CD4-positive, alpha-beta memory T cell (primary cell): ENCODE results near the gene SPATA6L. TPM values are rescaled to one million over a fixed set of nuclear protein-coding genes. Genes with fewer than 3 reads are reported as not detected.

Source experiments
- CTCF ChIA-PET: fragments of 350-600 bp; sonication (Branson Sonifier 250); formaldehyde crosslinking; loops from one replicate; lab custom pipeline; 2021; ENCODE audit warnings: inconsistent platforms; ENCODE audit not compliant: partially characterized antibody; lab: Charles Lee
- POLR2A ChIA-PET: fragments of 350-600 bp; sonication (Branson Sonifier 250); formaldehyde crosslinking; loops from one replicate; lab custom pipeline; 2021; ENCODE audit not compliant: partially characterized antibody; lab: Charles Lee
- DNase-seq, 5 donors: peaks; one replicate each; pipeline versions ENCODE4 v3.0.0 to v3.0.0-alpha.2; 2020 to 2022; ENCODE audit warnings: mixed read lengths in 1 of 5
- H3K27ac ChIP-seq: one replicate; pipeline ENCODE4 v1.7.0; 2013; ENCODE audit warnings: low read depth, low read length
- H3K27me3 ChIP-seq: 2 replicates; pipeline ENCODE4 v1.7.0; 2013; ENCODE audit warnings: mild to moderate bottlenecking, low read length, moderate library complexity; ENCODE audit not compliant: insufficient read depth
- H3K36me3 ChIP-seq: 2 replicates; pipeline ENCODE4 v1.7.0; 2013; ENCODE audit warnings: mild to moderate bottlenecking, low read length, moderate library complexity; ENCODE audit not compliant: insufficient read depth
- H3K4me1 ChIP-seq: 2 replicates; pipeline ENCODE4 v1.7.0; 2013; ENCODE audit warnings: mild to moderate bottlenecking, low read length, moderate library complexity; ENCODE audit not compliant: insufficient read depth
- H3K4me3 ChIP-seq, 2 donors: one replicate each; pipeline ENCODE4 v1.7.0; 2013; ENCODE audit warnings: low read length in 2 of 2, mild to moderate bottlenecking in 1 of 2
- H3K9me3 ChIP-seq, 2 donors: one replicate each; pipeline ENCODE4 v1.7.0; 2013; ENCODE audit warnings: low read length in 2 of 2, control low read depth in 1 of 2; ENCODE audit not compliant: control insufficient read depth in 1 of 2
- H3K27ac Mint-ChIP-seq, 7 donors: one replicate each; pipeline ENCODE4 v1.8.0; 2020 to 2021; ENCODE audit warnings: mixed read lengths in 7 of 7, mild to moderate bottlenecking in 6 of 7, inconsistent platforms in 3 of 7, moderate library complexity in 3 of 7
- H3K27me3 Mint-ChIP-seq, 2 donors: one replicate each; pipeline ENCODE4 v1.8.0; 2020 to 2021; ENCODE audit warnings: mixed read lengths in 2 of 2
- H3K36me3 Mint-ChIP-seq, 2 donors: one replicate each; pipeline ENCODE4 v1.8.0; 2020 to 2021; ENCODE audit warnings: mixed read lengths in 2 of 2, inconsistent platforms in 1 of 2, mild to moderate bottlenecking in 1 of 2
- H3K4me1 Mint-ChIP-seq, 4 donors: one replicate each; pipeline ENCODE4 v1.8.0; 2020 to 2021; ENCODE audit warnings: mixed read lengths in 4 of 4, mild to moderate bottlenecking in 1 of 4
- H3K4me3 Mint-ChIP-seq, 8 donors: one replicate each; pipeline ENCODE4 v1.8.0; 2020 to 2021; ENCODE audit warnings: mixed read lengths in 8 of 8, mild to moderate bottlenecking in 7 of 8, moderate library complexity in 6 of 8, inconsistent platforms in 3 of 8
- H3K9me3 Mint-ChIP-seq, 8 donors: one replicate each; pipeline ENCODE4 v1.8.0; 2020 to 2021; ENCODE audit warnings: mixed read lengths in 8 of 8, mild to moderate bottlenecking in 5 of 8, inconsistent platforms in 3 of 8, moderate library complexity in 1 of 8
- intact Hi-C: fragments of 100-400 bp; cut with micrococcal nuclease; formaldehyde crosslinking; loops from one replicate; pipeline ENCODE4 v1.15.1; 2023
- polyA plus RNA-seq, 2 donors: library from polyadenylated mRNA; unstranded; fragments of 300-500 nt; fragmentation: Illumina TruSeq; gene quantifications; one replicate each; pipeline ENCODE4 v1.2.3, GENCODE V29; 2021
- total RNA-seq, 2 experiments: library from RNA; stranded (reverse); gene quantifications; one replicate each; pipeline ENCODE4 v1.2.3, GENCODE V29; 2021

SPATA6L gene
- total and polyA plus RNA-seq, 4 experiments from 2014 or later, result 1.9 to 3.4 TPM; not detected in 2

- peaks cover 36 to 42% (median 40%) of the 10 kb centered on the region in 4 donors for H3K4me1 Mint-ChIP-seq
- H3K27ac ChIP-seq, result no peak overlapping the region
Measured at GRCh38 chr9:4689021-4689420, 22.7 kb upstream of the SPATA6L start.

DNA sequence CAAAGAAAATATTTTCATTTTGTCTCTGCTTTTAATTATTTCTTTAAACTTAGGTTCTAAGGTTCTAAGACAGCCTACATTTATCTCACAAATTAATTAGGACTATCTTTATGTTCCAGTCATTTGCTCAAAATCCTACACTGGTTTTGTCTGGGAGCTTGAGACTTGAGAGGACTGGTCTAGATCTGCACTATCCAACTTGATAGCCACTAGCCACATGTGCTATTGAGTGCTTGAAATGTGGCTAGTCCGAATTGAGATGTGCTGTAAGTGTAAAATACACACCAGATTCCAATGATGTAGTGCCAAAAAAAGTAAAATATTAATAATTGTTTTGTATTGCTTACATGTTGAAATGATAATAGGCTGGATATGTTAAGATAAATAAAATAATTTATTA, 20.3 kb upstream of the SPATA6L start:
- H3K4me1 ChIP-seq, result peaks cover 39% of the 10 kb centered on the region
- H3K27ac ChIP-seq, result no peak overlapping the region
- H3K36me3 ChIP-seq, result peaks cover 10% of the 10 kb centered on the region
- no peaks in the 10 kb centered on the region for H3K9me3 ChIP-seq
- ChIA-PET POLR2A (no interaction called here), CTCF (interaction anchor here (0.6 to 1.6 kb wide), 2 partner anchors 23 to 194 kb away, joined by 3 to 6 read pairs; no protein-coding TSS in a partner anchor)
- Mint-ChIP-seq H3K36me3 (peaks cover 31 to 57% of the 10 kb centered on the region in 2 donors), H3K4me3 (no peak overlapping the region), H3K27me3 (no peaks in the 10 kb centered on the region), H3K4me1 (peaks cover 38 to 50% (median 42%) of the 10 kb centered on the region in 4 donors), H3K27ac (no peak overlapping the region), H3K9me3 (no peaks in the 10 kb centered on the region)
- no peak for DNase-seq
- intact Hi-C loops, result loop anchor here (10.0 kb wide), 1 partner anchor 1998 kb away; no protein-coding TSS in a partner anchor
- no peaks in the 10 kb centered on the region for H3K27me3 ChIP-seq
- no peak overlapping the region for H3K4me3 ChIP-seq

More at GRCh38 chr9:4689021-4689420, 22.7 kb upstream of the SPATA6L start:
- no peaks in the 10 kb centered on the region for H3K27me3 ChIP-seq
- H3K27me3 Mint-ChIP-seq, result no peaks in the 10 kb centered on the region
- no peaks in the 10 kb centered on the region for H3K9me3 ChIP-seq
- DNase-seq, result no peak
- peaks cover 35 to 58% of the 10 kb centered on the region in 2 donors for H3K36me3 Mint-ChIP-seq
- H3K4me3 Mint-ChIP-seq, result no peak overlapping the region
- CTCF ChIA-PET, result no interaction called here
- no peak overlapping the region for H3K4me3 ChIP-seq
- H3K9me3 Mint-ChIP-seq, result no peaks in the 10 kb centered on the region
- peak overlapping the region in 3 of 7 donors; percentile 41 to 84 (median 79) for H3K27ac Mint-ChIP-seq
- H3K36me3 ChIP-seq, result peaks cover 10% of the 10 kb centered on the region
- peaks cover 29% of the 10 kb centered on the region for H3K4me1 ChIP-seq
- intact Hi-C loops, result loop anchor here (10.0 kb wide), 1 partner anchor 1996 kb away; no protein-coding TSS in a partner anchor
- POLR2A ChIA-PET, result interaction anchor here (0.7 kb wide), 1 partner anchor 10 kb away, joined by 3 read pairs; no protein-coding TSS in a partner anchor

GRCh38 chr9:4686112-4686511, 19.8 kb upstream of the SPATA6L start:
- H3K4me1 Mint-ChIP-seq, result peaks cover 37 to 46% (median 39%) of the 10 kb centered on the region in 4 donors
- Histone ChIP-seq H3K36me3 (peaks cover 10% of the 10 kb centered on the region), H3K27ac (no peak overlapping the region), H3K9me3 (no peaks in the 10 kb centered on the region), H3K4me3 (no peak overlapping the region), H3K27me3 (no peaks in the 10 kb centered on the region), H3K4me1 (peaks cover 44% of the 10 kb centered on the region)
- ChIA-PET POLR2A (no interaction called here), CTCF (interaction anchor here (0.6 kb wide), 1 partner anchor 193 kb away, joined by 3 read pairs; no protein-coding TSS in a partner anchor)
- H3K4me3 Mint-ChIP-seq, result peak overlapping the region in 1 of 8 donors; percentile 3
- peaks cover 26 to 52% of the 10 kb centered on the region in 2 donors for H3K36me3 Mint-ChIP-seq
- no peak for DNase-seq
- H3K27me3 Mint-ChIP-seq, result no peaks in the 10 kb centered on the region
- peak overlapping the region in 4 of 7 donors; percentile 9 to 61 (median 19) for H3K27ac Mint-ChIP-seq
- H3K9me3 Mint-ChIP-seq, result no peaks in the 10 kb centered on the region
- intact Hi-C loops, result loop anchor here (10.0 kb wide), 1 partner anchor 1999 kb away; no protein-coding TSS in a partner anchor

GRCh38 chr9:4684820-4685219, 18.5 kb upstream of the SPATA6L start:
- no peaks in the 10 kb centered on the region for H3K27me3 Mint-ChIP-seq
- H3K27ac ChIP-seq, result no peak overlapping the region
- peak overlapping the region in 3 of 7 donors; percentile 9 to 63 (median 49) for H3K27ac Mint-ChIP-seq
- H3K27me3 ChIP-seq, result no peaks in the 10 kb centered on the region
- intact Hi-C loops, result loop anchor here (10.0 kb wide), 1 partner anchor 2000 kb away; no protein-coding TSS in a partner anchor
- H3K4me1 Mint-ChIP-seq, result peaks cover 27 to 34% (median 33%) of the 10 kb centered on the region in 4 donors
- CTCF ChIA-PET, result interaction anchor here (0.5 to 2.2 kb wide), 3 partner anchors 9 to 80 kb away, joined by 3 to 7 read pairs (median 4); no protein-coding TSS in a partner anchor
- H3K9me3 Mint-ChIP-seq, result no peaks in the 10 kb centered on the region
- H3K4me3 Mint-ChIP-seq, result no peak overlapping the region
- no peak overlapping the region for H3K4me3 ChIP-seq
- no peak for DNase-seq
- peaks cover 46% of the 10 kb centered on the region for H3K4me1 ChIP-seq
- POLR2A ChIA-PET, result interaction anchor here (1.4 to 1.5 kb wide), 2 partner anchors 55 to 57 kb away, joined by 4 to 6 read pairs; no protein-coding TSS in a partner anchor
- H3K9me3 ChIP-seq, result no peaks in the 10 kb centered on the region
- H3K36me3 Mint-ChIP-seq, result peaks cover 15 to 39% of the 10 kb centered on the region in 2 donors
- H3K36me3 ChIP-seq, result peaks cover 10% of the 10 kb centered on the region

- Histone ChIP-seq H3K9me3 (no peaks in the 10 kb centered on the region), H3K36me3 (peaks cover under 1% of the 10 kb centered on the region), H3K4me3 (peak overlapping the region; percentile 72 to 80), H3K4me1 (peaks cover 45% of the 10 kb centered on the region), H3K27me3 (no peaks in the 10 kb centered on the region), H3K27ac (peak overlapping the region; percentile 94)
- Mint-ChIP-seq H3K4me3 (no peak overlapping the region), H3K36me3 (peaks cover 5 to 22% of the 10 kb centered on the region in 2 donors), H3K27ac (no peak overlapping the region), H3K27me3 (no peaks in the 10 kb centered on the region), H3K9me3 (peaks cover 0 to under 1% (median 0%) of the 10 kb centered on the region in 8 donors), H3K4me1 (peaks cover 19 to 25% (median 23%) of the 10 kb centered on the region in 4 donors)
- POLR2A ChIA-PET, result interaction anchor here (1.0 to 1.5 kb wide), 3 partner anchors 19 to 305 kb away, joined by 3 to 7 read pairs (median 7); partner anchors contain the start of genes JAK2 and PLPP6
- CTCF ChIA-PET, result interaction anchor here (0.7 to 3.0 kb wide), 4 partner anchors 10 to 19 kb away, joined by 3 to 13 read pairs (median 4); partner anchors contain the start of gene PLPP6
- intact Hi-C loops, result loop anchor here (10.0 kb wide), 1 partner anchor 2004 kb away; no protein-coding TSS in a partner anchor
- DNase-seq, result no peak
Measured at GRCh38 chr9:4680750-4681149, 14.5 kb upstream of the SPATA6L start.

- no peaks in the 10 kb centered on the region for H3K27me3 ChIP-seq
- H3K27me3 Mint-ChIP-seq, result no peaks in the 10 kb centered on the region
- peaks cover 0 to 4% (median 0%) of the 10 kb centered on the region in 8 donors for H3K9me3 Mint-ChIP-seq
- H3K27ac ChIP-seq, result peak overlapping the region; percentile 94
- H3K9me3 ChIP-seq, result no peaks in the 10 kb centered on the region
- ChIA-PET CTCF (interaction anchor here (1.0 to 3.0 kb wide), 4 partner anchors 10 to 306 kb away, joined by 3 to 13 read pairs (median 4); partner anchors contain the start of gene PLPP6), POLR2A (interaction anchor here (1.0 to 1.8 kb wide), 10 partner anchors 12 to 949 kb away, joined by 3 to 74 read pairs (median 6); partner anchors contain the start of genes AK3, CD274, PLPP6 and RCL1)
- H3K4me3 ChIP-seq, result peak overlapping the region; percentile 72 to 80
- peaks cover 16 to 23% (median 18%) of the 10 kb centered on the region in 4 donors for H3K4me1 Mint-ChIP-seq
- no peak overlapping the region for H3K27ac Mint-ChIP-seq
- peaks cover 40% of the 10 kb centered on the region for H3K4me1 ChIP-seq
- intact Hi-C loops, result loop anchor here (10.0 kb wide), 1 partner anchor 2005 kb away; no protein-coding TSS in a partner anchor
- H3K36me3 ChIP-seq, result no peaks in the 10 kb centered on the region
- no peak for DNase-seq
- no peak overlapping the region for H3K4me3 Mint-ChIP-seq
- H3K36me3 Mint-ChIP-seq, result peaks cover 6 to 18% of the 10 kb centered on the region in 2 donors
Measured at GRCh38 chr9:4680173-4680525, 13.9 kb upstream of the SPATA6L start.
